Measurements from ENCODE around the gene C19orf38.
A peak's percentile ranks its signal among the peaks of the same experiment; 100 is the strongest.
"Not testable (repeated sequence)": the region's sequence is repeated elsewhere in the genome, so short reads cannot be mapped to it uniquely, and the experiment has no call there.

Gene C19orf38

DNA sequence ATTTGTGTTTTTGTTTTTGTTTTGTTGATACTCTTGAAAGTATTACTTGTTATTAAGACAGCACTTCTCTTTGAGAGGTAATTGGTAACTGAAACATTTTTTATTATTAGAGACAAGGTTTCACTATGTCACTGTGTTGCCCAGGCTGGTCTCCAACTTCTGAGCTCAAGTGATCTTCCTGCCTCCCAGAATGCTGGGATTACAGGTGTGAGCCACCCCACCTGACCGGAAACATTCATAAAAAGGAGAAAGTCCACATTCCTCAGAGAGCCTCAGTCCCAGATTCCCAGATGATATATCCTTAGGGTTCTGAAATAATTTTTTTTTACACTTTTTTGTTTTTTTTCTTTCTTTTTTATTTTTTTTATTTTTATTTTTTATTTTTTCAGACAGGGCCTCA is 25.8 kb downstream of the C19orf38 start:
- in situ Hi-C loops (cut with MboI; ENCODE audit: low sequenced_read_pairs, unreplicated experiment): no loop called here
- TF ChIP-seq, protein P1, sequence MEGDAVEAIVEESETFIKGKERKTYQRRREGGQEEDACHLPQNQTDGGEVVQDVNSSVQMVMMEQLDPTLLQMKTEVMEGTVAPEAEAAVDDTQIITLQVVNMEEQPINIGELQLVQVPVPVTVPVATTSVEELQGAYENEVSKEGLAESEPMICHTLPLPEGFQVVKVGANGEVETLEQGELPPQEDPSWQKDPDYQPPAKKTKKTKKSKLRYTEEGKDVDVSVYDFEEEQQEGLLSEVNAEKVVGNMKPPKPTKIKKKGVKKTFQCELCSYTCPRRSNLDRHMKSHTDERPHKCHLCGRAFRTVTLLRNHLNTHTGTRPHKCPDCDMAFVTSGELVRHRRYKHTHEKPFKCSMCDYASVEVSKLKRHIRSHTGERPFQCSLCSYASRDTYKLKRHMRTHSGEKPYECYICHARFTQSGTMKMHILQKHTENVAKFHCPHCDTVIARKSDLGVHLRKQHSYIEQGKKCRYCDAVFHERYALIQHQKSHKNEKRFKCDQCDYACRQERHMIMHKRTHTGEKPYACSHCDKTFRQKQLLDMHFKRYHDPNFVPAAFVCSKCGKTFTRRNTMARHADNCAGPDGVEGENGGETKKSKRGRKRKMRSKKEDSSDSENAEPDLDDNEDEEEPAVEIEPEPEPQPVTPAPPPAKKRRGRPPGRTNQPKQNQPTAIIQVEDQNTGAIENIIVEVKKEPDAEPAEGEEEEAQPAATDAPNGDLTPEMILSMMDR (IDR thresholded peaks at IDR 0.05; ENCODE audit: borderline replicate concordance, control extremely low read depth, extremely low read depth, insufficient read depth, missing control alignments): no peak
- DNase-seq (ENCODE audit: low spot score): no peak

DNA sequence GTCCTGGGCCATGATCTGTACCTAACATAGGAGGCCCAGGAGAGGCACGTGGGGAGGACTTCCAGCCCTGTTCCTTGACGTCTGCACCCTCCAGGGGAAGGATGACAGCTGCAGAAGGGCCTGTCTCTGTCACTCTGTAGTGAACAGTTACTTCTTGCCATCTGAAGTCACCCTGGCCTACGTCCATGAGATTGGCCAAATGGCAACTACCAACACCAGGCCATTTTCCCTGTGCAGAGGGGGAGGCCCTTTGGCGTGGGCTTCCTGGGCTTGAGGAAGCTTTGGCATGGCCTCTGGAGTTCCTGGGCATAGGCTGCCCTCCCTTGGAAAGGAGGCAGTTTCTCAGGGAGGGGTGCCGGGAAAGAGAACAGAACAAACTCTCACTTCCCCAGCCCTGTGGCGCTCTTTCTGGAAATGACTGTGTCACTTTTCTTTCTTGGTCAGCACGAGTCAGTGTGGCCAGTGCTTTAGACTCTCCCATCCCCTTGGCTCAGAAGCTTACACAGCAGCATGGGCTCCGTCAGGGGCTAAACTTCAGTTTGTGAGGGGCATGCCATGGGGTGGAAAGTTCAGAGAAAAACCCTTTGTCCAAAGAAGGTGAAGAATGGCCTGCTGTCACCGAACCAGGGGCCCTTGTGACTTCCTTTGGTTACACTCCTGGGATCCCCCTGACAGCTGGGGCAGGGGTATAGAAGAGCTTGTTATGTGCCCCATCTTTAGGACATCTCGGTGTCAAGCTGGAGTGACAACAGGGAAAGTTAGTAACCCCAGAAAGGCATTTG is 28.4 kb downstream of the C19orf38 start:
- TF ChIP-seq, protein P1 (IDR thresholded peaks at IDR 0.05; ENCODE audit: borderline replicate concordance, control extremely low read depth, extremely low read depth, insufficient read depth, missing control alignments): no peak
- in situ Hi-C loops (cut with MboI; ENCODE audit: low sequenced_read_pairs, unreplicated experiment): no loop called here

DNA sequence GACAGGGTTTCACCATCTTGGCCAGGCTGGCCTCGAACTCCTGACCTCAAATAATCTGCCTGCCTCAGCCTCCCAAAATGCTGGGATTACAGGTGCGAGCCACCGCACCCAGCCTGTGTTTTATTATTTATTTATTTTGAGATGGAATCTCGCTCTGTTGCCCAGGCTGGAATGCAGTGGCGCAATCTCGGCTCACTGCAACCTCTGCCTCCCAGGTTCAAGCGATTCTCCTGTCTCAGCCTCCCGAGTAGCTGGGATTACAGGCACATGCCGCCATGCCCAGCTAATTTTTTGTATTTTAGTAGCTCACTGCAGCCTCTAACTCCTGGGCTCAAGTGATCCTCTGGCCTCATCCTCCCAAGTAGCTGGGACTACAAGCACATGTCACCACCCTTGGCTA is 29.4 kb downstream of the C19orf38 start:
- in situ Hi-C loops (cut with MboI; ENCODE audit: low sequenced_read_pairs, unreplicated experiment): not testable (repeated sequence)

More for the DNA sequence above, 28.4 kb downstream of the C19orf38 start:
- DNase-seq (ENCODE audit: low spot score): peak; percentile 74

DNA sequence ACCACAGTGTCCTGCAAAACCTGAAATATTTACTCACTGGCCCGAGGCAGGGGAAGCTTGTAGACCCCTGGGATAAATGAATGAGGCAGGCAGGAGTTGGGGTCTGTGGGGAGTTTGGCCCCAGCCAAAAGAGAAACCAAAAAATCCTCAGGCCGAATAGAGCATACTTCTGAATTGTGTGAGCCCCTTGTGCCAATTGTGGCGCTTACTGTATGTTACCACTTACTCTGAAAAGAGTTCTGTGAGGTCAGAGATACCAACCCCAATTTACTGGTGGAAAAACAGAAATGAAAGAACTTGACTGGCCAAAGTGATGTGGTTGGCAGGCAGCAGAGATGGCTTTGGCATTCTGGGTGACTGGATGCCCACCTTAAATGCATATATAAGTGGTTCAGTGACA is 30.0 kb downstream of the C19orf38 start:
- in situ Hi-C loops (cut with MboI; ENCODE audit: low sequenced_read_pairs, unreplicated experiment): no loop called here
- TF ChIP-seq, protein P1 (IDR thresholded peaks at IDR 0.05; ENCODE audit: borderline replicate concordance, control extremely low read depth, extremely low read depth, insufficient read depth, missing control alignments): no peak
- DNase-seq (ENCODE audit: low spot score): no peak

More for the DNA sequence above, 29.4 kb downstream of the C19orf38 start:
- not testable (repeated sequence) for DNase-seq (ENCODE audit: low spot score)

DNA sequence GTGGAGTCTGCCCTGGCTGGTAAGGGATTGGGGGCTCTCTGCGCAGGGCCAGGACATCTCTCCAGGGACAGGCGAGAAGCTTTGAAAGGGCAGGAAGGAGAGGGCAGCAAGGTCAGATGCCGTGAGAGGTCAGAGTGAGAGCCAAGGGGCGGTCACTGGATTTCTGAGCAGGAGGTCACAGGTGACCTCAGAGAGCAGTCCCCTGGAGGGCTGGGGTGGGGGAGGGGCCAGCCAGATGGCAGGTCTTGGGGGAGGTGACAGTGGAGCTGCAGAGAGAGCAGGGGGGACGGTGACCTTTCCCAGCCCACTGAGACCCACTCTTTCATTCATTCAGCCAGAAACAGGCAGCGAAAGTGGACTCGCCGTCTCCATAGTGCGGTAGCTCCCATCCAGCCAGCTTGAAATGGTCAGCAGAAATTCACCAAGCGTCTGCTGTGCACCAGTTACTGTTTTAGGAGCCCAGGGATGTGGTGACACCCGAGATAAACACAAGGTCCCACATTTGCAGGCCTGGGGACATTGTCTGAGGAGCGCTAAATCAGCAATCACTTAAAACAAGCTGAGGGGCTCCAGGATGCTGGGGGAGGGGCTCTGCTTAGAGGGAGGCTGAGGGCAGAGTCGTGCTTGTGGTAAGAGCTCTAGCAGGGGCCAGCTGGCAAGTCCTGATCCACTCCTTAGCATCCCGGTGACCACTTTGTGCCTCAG is 33.3 kb downstream of the C19orf38 start:
- in situ Hi-C loops (cut with MboI; ENCODE audit: low sequenced_read_pairs, unreplicated experiment): no loop called here
- TF ChIP-seq, protein P1 (IDR thresholded peaks at IDR 0.05; ENCODE audit: borderline replicate concordance, control extremely low read depth, extremely low read depth, insufficient read depth, missing control alignments): no peak
- DNase-seq (ENCODE audit: low spot score): no peak

DNA sequence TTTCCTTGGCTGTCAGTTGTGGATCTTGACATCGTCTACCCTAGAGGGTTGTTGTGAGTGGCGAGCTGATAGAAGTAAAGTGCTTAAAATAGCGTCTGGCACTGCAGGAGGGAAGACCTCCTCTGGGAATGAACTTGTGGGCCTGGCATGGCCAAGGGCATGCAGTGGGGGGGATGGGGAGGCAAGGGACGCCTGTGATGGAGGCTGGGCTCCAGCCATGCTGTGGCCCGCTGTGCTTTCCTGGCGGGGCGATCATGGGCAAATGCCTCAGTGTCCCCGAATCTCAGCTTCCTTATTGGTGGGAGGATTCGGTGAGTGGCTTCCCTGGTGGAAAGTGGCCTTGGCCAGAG is 33.9 kb downstream of the C19orf38 start:
- DNase-seq (ENCODE audit: low spot score): no peak
- TF ChIP-seq, protein P1 (IDR thresholded peaks at IDR 0.05; ENCODE audit: borderline replicate concordance, control extremely low read depth, extremely low read depth, insufficient read depth, missing control alignments): no peak
- in situ Hi-C loops (cut with MboI; ENCODE audit: low sequenced_read_pairs, unreplicated experiment): no loop called here

DNA sequence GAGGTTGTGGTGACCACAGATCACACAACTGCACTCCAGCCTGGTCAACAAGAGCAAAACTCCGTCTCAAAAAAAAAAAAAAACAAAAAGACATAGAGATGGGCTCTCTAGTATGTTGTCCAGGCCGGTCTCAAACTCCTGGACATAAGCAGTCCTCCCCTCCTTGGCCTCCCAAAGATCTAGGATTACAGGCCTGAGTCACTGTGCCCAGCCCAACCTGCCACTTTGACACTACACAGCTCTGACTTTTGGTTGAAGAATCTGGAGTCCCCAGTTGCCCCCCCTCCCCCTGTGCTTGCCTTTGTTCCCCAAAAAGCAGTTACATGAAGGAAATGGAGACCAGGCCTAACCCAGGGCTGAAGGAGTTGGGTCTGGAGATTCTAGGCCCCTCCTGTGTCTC is 36.1 kb downstream of the C19orf38 start:
- TF ChIP-seq, protein P1 (IDR thresholded peaks at IDR 0.05; ENCODE audit: borderline replicate concordance, control extremely low read depth, extremely low read depth, insufficient read depth, missing control alignments): no peak
- no peak for DNase-seq (ENCODE audit: low spot score)
- in situ Hi-C loops (cut with MboI; ENCODE audit: low sequenced_read_pairs, unreplicated experiment): no loop called here
